Lower leg skin (tissue), 3 donors: ENCODE results near the gene ACE2.

Experiments
- CTCF ChIP-seq, 3 donors: fragments of 450-650 bp; IDR thresholded peaks; one replicate each; pipeline ENCODE4 v1.5.1; 2016; ENCODE audit warnings: antibody characterized with exemption in 3 of 3, mild to moderate bottlenecking in 3 of 3, moderate library complexity in 2 of 3
- POLR2A ChIP-seq, 2 donors: fragments of 450-650 bp; IDR thresholded peaks; one replicate each; pipeline ENCODE4 v1.6.1; 2016 to 2017; ENCODE audit warnings: antibody characterized with exemption in 2 of 2, mild to moderate bottlenecking in 1 of 2, moderate library complexity in 1 of 2

- no peak for TF ChIP-seq CTCF (IDR thresholded peaks at IDR 0.05)
- no peak for TF ChIP-seq POLR2A (IDR thresholded peaks at IDR 0.05)
Observed at GRCh38 chrX:15579778-15580747, 20.7 kb downstream of the ACE2 start.
